ENCODE measurements around the gene DNASE1L1.

Gene DNASE1L1

DNA sequence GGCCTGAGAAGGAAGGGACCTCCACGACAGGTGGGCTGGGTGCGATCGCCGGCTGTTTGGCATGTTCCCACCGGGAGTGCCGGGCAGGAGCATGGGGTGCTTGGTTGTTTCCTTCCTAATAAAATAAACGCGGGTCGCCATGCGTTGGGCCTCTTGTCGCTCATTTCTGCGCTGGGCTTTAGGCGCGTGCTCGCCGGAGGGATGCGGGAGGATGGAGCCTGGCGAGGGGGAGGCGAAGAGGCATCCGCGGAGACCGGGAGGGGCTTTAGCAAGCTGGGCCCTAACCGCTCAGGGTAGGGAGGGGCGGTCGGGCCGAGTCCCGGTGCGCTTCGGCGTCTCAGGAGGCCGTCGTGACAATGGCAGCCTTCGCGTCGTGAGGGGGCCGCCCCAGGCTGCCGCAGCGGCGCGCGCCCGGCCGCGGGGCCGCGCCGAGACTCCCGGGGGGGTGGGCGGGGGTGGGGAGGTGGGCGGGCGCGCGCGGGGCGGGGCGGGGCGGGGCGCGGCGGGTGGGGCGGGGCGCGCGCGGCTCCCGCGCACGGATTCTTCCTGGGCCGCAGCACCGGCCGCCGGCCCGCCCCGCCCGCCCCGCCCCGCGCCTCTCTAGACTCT is 27.4 kb upstream of the DNASE1L1 start:
- DNase-seq (ENCODE audit: low read depth in 1 of 2, low spot score in 1 of 2) = no peak

DNA sequence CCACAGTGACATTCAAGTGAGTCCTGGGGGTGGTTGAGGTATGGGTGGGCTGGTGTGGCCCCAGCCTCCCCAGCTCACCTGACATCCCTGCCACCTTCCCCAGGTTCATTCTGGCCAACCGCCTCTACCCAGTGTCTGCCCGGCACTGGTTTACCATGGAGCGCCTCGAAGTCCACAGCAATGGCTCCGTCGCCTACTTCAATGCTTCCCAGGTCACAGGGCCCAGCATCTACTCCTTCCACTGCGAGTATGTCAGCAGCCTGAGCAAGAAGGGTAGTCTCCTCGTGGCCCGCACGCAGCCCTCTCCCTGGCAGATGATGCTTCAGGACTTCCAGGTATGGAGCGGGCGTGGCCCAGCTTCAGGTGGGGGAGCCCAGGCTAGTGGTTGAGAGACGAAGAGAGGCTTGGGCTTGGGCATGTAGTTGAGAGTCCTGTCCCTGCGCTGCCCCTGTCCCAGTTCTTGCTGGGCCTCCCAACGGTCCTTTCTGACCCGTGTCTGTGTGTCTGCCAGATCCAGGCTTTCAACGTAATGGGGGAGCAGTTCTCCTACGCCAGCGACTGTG is 26.2 kb upstream of the DNASE1L1 start:
- DNase-seq (ENCODE audit: low read depth in 1 of 2, low spot score in 1 of 2) = no peak

DNA sequence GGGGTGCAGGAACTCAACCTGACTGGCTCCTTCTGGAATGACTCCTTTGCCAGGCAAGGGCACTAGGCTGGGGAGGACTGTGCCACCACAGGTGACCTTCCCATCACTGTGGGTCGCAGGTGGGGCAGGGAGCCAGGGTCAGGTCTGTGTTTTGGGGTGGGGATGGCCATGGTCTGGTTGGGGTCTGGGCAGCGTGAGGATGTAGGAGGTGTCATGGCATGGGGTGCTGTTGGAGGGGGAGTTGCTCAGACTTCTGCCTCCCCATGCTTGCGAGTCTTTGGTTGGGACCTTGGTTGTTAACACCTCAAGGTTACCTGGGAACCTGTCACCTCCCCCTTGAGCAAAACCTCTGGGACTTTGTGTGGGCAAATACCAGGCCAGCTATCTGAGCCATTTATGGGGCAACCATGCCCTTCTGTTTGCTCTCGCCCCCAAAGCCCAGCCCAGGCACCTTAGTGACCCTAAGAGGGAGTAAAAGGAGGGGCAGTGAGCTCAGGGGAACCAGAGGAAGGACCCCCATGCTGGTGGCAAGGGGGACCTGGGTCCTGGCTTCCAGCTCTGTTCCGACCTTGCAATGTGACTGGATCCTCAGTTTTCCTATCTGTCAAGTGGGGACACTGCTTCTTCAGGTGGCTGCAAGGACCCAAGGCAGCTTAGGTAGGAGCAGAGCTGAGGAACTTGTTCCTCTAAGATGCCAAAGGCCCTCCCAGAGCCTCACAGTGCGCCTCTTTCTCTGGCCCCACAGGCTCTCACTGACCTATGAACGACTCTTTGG is 25.5 kb upstream of the DNASE1L1 start:
- DNase-seq (ENCODE audit: low read depth in 1 of 2, low spot score in 1 of 2) = no peak

DNA sequence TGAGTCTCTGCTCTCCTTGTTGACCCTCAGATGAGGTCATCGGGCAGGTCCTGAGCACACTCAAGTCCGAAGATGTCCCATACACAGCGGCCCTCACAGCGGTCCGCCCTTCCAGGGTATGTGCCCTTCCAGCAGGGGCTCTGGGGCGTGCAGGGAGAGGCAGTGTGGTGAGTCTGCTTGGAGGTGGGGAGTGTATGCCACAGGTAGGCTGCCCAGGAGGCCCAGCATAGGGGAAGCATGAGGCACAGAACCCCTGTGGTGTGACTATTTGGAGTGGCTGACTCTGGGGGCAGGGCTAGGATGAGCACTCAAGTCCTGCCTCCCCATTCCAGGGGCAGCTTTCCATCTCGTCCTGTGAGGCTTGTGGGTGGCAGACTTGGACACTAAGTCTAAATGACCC is 24.6 kb upstream of the DNASE1L1 start:
- DNase-seq (ENCODE audit: low read depth in 1 of 2, low spot score in 1 of 2) = no peak

DNA sequence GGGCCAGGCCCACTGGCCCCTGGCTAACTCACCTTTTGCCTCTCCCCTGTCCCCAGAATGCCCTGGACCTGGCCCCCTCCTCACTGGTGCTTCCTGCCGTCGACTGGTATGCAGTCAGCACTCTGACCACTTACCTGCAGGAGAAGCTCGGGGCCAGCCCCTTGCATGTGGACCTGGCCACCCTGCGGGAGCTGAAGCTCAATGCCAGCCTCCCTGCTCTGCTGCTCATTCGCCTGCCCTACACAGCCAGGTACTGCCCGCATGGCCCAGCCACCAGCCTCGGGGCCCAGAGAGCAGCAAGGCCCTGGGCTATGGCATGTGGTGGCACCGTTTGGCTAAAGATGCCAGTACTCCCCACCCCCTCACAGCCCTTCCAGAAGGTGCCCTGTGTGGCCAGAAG is 23.2 kb upstream of the DNASE1L1 start:
- DNase-seq (ENCODE audit: low read depth in 1 of 2, low spot score in 1 of 2) = no peak

DNA sequence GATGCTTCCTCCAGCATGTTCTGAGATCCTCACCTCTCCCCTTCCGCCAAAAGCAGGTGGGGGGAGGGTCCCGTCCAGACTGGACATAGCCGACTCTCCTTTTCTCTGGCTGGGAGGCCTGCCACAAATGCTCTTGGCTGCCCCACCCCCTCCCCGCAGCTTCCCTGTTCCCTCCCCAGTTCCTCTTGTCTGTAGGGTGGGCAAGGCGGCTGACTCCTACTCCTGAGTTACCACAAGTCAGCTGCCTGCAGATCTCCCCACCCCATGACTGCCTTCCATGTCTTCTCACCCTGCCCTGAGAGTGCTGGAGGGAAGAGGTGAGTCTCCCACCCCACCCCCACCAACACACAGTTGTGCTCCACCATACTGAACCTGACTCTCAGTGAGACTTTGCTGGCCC is 22.3 kb upstream of the DNASE1L1 start:
- DNase-seq (ENCODE audit: low read depth in 1 of 2, low spot score in 1 of 2) = no peak

DNA sequence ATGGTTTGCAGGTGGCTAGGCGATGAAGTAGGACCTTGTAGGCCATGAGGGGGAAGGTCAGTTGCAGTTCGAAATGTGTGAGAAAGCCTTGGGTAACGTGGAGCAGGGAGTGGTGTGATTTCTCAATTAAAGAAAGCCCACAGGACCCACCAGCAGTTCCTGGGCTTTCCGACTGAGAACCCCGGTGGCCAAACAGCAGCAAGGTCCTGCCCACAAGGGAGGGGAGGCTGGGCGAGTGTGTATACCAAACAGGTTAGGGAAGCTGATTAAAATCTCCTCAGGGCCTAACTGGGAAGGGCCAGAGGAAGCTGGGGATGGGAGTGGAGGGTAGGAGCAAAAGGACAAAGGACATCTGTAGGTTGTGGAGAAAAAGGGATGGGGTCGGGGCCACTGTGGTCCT is 21.9 kb upstream of the DNASE1L1 start:
- no peak for DNase-seq (ENCODE audit: low read depth in 1 of 2, low spot score in 1 of 2)

DNA sequence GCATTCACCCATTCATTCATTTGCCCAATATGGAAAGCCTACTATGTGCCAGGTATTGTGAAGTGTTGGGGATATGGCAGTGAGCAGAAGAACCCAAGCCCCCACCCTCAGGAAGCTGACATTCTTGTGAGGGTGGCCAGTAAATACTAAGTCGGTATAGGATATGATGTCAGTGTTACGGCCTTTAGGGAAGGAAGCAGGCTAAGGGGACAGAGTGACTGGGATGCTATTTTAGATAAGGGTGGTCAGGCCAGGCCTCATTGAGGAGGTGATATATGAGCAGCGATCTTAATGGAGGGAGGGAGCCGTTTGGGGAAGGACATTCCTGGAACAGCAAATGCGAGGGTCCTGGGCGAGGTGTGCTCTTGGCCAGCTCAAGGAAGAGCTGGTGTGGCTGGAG is 21.4 kb upstream of the DNASE1L1 start:
- no peak for DNase-seq (ENCODE audit: low read depth in 1 of 2, low spot score in 1 of 2)

DNA sequence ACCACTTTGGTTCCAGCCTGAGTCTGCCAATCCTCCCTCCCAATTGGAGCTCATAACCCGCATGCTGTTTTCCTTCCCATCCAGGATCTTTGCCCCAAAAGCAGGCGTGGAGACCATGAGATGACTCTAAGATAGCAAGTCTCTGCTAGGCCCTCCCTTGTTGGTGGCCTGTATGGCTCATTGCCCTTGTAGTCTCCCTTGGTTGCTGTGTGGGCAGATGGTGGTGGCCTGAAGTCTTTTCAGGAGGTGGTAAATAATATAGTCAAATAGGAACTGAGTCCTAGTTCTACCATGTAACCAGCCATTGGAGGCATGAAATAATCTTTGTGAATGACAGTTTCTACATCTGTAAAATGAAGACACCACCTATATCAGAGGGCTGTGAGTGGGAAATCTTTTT is 20.7 kb upstream of the DNASE1L1 start:
- DNase-seq (ENCODE audit: low read depth in 1 of 2, low spot score in 1 of 2) = no peak

DNA sequence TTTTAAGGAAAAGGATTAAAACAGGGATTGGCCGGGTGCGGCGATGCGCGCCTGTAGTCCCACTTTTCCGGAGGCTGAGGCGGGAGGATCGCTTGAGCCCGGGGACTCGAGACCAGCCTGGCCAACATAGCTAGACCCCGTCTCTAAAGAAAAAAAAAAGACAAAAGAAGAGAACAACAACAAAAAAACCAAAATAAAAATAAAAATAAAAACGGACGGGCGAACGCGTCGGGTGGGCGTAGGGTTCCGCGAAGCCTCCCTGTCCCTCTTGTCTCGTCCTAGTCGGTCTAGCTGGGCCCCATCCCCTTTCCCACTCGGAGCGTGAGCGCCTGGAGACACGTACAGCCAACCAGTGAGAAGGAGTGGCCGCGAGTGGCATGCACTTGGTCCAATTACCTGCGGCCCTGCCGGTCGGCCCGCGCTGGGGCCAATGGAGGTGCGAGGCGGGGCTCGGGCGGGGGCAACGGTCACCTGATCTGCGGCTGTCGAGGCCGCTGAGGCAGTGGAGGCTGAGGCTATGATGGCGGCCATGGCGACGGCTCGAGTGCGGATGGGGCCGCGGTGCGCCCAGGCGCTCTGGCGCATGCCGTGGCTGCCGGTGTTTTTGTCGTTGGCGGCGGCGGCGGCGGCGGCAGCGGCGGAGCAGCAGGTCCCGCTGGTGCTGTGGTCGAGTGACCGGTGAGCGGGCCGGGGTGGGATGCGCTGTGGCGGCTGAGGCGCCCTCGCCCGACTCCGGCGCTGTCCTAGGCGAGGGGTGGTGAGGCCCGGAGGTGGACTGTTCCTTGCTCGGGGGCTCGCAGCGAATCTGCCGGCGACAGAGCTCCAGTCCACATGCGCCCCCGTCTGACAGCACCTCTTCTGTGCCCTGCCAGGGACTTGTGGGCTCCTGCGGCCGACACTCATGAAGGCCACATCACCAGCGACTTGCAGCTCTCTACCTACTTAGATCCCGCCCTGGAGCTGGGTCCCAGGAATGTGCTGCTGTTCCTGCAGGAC is 19.4 kb upstream of the DNASE1L1 start, which contains the start of gene ATP6AP1:
TSS of gene ATP6AP1 (plus strand) at position 502 of the 996 bp plus-strand sequence. CDS start at position 518, 16 bp downstream.
- peak; percentile 75 to 76 for DNase-seq (ENCODE audit: low read depth in 1 of 2, low spot score in 1 of 2)

DNA sequence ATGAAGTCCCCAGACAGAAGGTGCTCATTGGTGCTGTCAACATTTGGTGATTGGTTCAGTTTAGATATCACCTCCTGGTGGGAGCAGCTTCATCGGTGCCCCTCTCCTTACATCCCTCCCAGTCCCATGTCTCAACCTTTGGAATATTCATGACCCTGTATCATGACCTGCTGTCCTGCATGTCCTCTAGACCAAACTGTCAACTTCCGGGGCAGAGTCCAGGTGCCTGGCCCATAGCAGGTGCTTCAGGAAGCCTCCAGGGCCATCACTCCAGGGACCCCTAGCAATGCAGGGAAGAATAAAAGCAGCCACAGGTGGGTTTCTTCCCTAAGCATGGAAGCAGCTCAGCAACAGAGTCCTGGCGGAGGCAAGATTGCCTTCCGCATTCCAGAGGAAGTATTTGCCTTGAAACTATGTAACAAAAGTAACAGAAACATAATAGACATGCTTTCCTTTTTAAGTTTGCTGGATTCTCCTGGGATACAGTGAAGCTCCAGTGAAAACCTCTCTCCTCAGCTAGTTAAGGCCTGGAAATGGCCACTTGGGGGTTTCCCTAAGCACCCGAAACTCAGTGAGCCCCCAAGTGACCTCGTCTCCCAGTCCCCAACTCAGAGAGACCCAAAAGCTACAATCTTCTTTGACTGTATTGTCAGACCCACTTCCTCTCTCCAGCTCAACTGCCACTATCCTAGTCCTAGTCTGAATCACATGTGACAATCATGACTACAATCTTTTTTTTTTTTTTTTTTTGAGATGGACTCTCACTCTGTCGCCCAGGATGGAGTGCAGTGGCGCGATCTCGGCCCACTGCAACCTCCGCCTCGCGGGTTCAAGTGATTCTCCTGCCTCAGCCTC is 18.1 kb upstream of the DNASE1L1 start:
- DNase-seq (ENCODE audit: low read depth in 1 of 2, low spot score in 1 of 2) = no peak

DNA sequence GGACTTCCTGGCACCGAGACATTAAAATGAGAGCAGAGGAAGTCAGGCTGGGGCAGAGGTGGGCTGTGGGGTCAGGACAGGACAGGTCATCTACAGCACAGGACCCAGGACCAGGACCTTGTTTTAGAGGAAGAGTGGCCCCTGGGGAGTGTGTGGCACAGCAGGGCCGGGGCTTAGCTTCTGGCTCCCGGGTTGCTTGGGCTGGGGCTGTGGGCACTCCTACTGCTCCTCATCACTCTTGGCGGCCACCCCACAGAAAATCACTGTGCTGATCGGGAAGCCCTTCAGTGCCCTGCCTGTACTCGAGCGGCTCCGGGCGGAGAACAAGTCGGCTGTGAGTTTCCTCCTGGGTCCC is 11.3 kb upstream of the DNASE1L1 start:
- no peak for DNase-seq (ENCODE audit: low read depth in 1 of 2, low spot score in 1 of 2)

DNA sequence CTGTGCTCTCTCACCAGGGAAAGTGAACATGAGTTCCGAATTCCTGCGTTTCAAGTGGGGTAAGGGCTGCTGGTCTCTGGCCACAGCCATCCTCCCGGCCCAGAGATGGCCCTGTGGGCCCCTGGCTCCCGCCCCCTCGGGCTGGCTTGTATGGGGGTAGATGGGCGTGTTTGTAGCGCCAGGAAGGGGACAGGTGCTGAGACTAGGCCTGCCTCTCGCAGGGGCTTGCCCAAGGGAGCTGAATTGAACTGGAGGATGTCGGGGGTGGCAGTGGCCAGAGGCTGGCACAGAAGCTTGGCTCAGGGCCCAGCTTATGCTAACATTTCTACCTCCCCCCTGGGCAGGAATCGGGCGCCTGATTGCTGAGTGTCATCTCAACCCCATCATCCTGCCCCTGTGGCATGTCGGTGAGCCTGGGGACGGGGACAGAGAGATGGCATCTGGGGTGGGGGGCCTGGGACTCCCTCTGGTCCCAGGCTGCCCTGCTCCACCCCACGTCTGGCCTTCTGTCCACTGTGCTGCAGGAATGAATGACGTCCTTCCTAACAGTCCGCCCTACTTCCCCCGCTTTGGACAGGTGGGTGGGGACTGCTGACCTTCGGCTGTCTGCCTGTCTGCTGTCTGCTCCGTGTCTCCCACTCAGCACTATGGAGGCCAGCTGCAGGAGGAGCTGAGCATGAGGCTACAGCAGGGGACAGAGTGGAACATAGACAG is 10.8 kb upstream of the DNASE1L1 start:
- DNase-seq (ENCODE audit: low read depth in 1 of 2, low spot score in 1 of 2) = no peak

DNA sequence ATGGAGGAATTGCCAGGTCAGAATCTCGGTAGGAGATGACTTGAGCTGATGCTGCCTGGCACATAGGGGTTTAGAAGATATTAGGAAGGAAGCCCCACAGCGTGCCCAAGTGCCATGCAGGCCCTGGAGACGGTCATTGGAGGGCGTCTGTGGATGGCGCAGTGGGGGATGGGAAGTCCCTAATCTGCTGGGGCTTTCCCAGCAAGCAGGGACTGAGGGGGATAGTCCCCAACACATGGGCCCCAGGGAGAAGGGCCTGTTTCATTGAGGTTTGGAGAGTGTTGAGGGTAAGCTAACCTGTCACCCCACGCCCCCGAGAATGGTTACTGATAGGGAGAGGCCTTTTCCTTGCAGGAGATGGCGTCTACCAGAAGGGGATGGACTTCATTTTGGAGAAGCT is 10.1 kb upstream of the DNASE1L1 start:
- no peak for DNase-seq (ENCODE audit: low read depth in 1 of 2, low spot score in 1 of 2)

DNA sequence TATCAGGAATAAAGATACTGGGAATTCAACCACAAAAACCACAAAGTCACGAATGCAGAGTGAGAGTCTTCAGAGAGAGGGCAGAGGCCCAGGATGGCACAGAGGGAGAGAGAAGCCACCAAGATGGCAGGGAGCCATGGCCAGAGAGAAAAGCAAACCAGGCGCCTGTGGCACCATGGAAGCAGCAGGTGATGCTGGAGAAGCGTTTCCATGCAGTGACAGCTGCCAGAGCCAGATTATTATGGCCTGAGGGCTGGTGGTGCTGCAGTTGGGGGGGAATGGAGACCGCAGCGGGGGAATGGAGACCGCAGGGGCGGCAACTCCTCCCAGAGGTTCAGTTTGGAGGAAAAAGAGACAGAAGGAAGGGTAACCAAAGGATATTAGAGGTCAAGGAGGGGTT is 8.1 kb upstream of the DNASE1L1 start:
- no peak for DNase-seq (ENCODE audit: low read depth in 1 of 2, low spot score in 1 of 2)

DNA sequence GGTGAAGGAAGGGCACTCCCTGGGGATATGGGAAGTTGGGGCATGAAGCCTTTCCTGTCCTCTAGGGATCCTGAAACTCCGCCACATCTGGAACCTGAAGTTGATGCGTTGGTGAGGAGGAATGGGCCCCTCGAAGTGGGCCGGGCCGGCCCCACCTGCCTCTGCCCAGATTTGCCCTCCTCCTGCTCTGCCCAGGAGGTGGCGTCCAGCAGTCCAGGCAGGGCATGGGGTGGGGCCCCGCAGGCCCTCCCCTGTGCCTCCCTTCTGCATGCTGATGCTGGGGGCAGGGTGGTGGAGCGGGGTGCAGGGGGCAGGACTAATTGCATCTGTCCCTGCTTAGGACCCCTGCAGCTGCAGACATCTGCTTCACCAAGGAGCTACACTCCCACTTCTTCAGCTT is 4.1 kb upstream of the DNASE1L1 start:
- no peak for DNase-seq (ENCODE audit: low read depth in 1 of 2, low spot score in 1 of 2)

DNA sequence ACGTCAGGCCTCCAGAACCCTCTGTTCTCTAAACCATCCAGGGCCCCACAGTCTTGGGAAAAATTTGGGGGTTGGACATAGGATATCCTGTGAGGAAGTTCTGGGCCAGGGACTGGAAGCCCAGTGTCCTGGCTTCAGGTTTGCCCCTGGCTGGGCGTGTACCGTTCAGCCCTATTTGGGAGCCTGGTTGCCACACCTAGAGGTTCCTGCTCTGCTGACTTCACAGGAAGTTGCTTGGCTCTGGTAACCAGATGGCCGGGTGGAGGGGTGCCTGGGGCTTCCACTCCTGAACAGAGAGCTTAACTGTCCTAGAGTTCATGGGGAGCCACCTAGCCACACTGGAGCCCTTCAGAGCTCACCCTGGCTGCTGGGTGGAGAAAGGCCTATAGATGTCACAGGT is 3.4 kb upstream of the DNASE1L1 start:
- DNase-seq (ENCODE audit: low read depth in 1 of 2, low spot score in 1 of 2) = no peak

DNA sequence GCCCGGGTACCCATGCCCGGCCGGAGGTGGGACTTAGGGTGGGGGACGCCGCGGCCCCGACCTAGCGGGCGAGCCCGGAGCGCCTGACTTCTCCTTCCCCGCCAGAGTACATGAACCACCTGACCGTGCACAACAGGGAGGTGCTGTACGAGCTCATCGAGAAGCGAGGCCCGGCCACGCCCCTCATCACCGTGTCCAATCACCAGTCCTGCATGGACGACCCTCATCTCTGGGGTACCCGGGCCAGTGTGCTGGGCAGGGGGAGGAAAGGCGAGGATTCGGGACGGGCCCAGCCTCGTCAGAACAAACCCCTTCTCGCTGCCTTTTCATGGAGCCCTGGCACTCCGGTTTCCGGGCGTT is 2.9 kb upstream of the DNASE1L1 start:
- peak in 1 of 2 donors; percentile 45 for DNase-seq (ENCODE audit: low read depth in 1 of 2, low spot score in 1 of 2)

DNA sequence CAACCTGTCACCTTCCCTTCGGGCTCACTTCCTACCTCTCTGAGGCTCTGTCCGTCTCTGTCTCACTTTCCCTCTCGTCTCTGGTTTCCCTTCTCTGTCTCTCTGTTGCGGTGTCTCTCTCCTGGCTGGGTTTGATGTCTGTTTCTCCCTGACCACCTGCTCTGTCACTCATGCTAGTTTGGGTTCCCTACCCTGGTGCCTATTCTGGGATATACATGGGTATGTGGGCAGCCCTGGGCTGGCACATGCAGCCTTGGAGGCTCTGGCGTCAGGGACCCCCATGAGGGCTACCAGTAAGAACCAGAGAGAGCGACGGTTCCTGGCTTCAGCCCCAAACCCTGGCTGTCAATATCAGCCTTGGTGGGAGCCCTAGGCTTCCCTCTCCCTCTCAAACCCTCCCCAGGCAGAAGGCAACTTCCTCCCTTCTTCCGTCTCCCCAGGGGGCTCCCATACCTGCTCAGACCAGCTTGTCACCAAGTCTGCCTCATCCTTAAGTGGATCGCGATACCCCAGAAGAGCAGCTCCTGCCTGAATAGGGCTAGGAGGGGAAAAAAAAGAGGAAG is 314 bp downstream of the DNASE1L1 start:
- no peak for DNase-seq (ENCODE audit: low read depth in 1 of 2, low spot score in 1 of 2)
